Renal cortex interstitium (tissue), 11 donors: ENCODE data around the gene ANKRD63. TPM values are rescaled to one million over a fixed set of nuclear protein-coding genes. Genes with fewer than 3 reads are reported as not detected.

ENCODE experiments used
- DNase-seq, 11 donors: peaks; one replicate each; pipeline ENCODE4 v3.0.0-alpha.2; 2013; ENCODE audit warnings: low read depth in 9 of 11, low spot score in 4 of 11; ENCODE audit errors: extremely low read depth in 1 of 11
- polyA plus RNA-seq, 3 donors: library from polyadenylated mRNA; unstranded; fragments of 120-200 nt; gene quantifications; one replicate each; pipeline ENCODE4 v1.2.1, GENCODE V29; 2013; ENCODE audit not compliant: insufficient read length in 3 of 3

Gene ANKRD63
- polyA plus RNA-seq, 3 donors: 0.17 to 0.32 TPM; not detected in 1

DNA sequence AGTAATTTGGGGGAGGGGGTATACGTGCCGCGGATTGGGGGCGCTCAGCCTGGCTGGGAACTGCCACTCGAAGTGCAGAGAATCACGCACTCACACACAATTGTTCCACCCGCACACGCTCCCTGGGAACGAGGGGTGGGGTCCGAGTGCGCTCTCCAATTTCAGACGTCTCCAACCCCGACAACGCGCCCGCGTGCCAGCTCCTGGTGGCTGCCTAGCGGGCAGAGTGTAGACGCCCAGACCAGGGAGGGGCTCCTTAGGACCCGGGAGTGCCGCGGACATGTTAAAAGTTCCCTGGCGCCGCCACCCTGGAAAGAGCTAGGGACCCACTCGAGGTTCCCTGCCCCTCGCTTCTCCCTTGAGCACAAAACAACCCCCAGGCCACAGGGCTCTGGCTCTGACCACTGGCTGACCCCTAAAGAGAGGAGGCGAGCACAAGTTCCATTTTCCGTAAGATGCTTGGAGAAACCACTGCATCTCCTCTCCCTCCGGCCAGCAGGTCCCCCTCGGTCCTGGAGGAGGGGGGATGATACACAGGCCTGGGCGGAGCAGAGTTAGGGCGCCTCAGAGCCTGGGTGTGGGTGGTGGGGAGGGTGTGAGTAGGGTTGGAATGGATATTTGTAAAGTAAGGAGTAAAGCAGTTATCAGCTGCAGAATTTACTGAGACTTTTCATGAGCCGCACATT is 894 bp upstream of the ANKRD63 start:
- no peak for DNase-seq

DNA sequence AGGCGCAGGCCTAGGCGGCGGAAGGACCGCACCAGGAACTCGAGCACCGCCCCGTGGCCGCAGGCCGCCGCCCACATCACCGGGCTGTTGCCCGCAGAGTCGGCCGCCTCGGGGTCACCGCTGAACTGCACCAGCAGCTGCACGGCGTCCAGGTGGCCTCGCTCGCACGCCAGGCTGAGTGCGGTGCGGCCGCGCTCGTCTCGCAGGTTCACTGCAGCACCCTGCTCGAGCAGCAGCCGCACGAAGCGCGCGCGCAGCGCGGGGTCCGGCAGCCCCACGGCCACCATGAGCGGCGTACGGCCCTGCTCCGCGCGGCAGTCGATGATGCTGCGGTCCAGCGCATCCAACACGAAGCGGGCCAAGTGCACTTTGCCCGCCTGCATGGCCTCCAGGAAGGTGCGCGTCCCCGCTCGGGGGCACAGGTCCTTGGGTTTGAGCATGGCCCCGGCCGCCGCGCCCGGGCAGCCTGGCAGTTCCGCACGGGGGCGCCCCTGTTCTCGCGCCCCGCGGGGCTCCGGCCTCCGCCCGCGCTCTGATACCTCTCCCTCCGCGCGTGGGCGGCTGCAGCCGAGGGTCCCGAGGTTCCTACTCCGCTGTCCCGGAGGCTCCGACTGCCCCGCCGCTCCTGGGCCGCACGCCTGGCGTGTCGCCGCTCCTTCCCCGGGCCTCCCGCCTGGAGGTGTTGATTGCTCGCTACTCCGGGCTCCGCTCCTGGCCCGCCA is 556 bp downstream of the ANKRD63 start:
- DNase-seq: no peak

DNA sequence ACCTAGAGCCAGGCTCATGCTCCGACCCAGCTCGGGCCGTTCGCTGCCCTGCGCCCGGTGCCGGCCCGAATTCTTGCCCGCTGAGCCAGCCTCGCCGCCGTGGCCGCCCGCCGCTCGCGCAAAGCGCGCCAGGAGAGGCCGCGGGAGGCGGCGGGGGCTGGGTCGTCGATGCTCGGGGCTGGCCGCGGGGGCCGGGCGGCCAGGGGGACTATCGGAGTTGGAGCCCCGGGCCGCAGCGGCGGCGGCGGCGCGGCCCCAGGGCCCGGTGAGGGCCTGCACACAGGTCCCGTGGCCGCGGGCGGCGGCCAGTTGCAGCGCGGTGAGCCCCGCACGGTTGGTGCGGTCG is 1.1 kb downstream of the ANKRD63 start:
- no peak for DNase-seq

DNA sequence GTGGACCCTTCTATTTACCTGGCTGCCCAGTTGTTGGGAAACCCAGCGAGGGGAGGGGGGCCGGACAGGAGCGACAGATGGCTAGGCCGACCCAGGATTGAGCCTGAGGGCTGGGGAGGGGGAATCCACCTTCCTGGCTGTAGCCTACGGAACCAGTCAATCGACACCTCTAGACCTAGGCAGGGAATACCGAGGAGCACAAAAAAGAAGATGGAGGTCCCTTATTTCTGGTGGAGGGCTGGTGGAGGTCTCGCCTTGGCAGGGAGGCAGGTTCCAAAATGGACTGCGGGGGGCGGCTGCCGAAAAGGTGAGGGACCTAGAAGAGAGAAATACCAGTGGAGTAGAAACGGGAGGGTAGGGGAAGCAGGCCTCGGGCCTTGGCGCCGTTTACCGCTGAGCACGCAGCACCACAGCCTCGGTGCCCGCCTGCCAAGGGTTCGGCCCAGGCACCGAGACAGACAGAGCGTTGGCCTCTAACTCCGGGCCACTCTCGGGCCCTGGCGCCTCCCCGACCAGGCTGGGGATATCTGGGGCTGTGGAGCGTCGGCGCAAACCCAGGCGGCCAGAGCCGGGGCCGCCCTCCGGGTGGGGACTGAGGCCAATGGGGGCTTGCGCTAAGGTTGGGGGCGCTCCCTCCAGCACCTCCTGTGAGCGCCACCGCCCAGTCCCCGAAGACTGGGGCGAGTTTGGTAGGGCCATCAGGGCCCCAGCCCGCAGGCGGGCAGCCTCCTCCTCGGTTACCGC is 1.6 kb downstream of the ANKRD63 start:
- DNase-seq: no peak

DNA sequence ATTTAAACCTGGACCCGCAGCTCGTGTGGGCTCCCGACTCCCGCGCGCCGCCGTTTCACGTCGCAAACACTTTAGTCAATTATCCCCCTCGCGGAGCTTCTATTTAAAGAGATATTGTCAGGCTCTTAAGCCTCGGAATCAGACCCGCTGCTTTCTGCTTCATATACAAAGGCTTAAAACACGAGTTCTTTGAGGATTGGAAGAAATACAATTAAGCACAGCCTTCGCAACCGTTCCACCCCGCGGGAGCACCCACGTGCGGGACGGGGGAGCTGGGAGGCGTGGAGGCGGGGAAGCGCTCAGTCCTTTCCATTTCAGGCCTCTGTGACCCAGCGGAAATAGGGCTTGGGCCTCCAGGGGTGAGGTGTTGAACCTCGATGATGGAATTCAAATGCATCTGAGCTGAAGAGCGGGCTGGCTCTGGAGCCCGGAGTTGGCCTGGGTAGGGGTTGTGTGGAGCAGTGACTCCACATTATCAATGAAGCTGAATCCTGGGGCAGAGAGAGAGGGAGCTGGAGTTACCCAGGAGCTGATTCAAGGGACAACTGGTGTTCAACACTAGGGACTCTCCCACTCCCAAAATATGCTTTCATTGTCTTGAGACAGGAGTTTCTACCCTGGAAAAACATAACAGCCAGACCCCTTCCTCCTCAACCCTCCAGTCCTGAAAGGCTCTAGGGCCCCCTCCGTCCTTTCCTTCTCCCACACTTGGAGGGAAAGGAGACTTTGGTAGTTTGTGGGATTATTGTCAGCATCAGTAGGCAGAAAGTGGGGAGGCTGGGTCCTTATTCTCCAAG is 2.4 kb downstream of the ANKRD63 start:
- DNase-seq: no peak

DNA sequence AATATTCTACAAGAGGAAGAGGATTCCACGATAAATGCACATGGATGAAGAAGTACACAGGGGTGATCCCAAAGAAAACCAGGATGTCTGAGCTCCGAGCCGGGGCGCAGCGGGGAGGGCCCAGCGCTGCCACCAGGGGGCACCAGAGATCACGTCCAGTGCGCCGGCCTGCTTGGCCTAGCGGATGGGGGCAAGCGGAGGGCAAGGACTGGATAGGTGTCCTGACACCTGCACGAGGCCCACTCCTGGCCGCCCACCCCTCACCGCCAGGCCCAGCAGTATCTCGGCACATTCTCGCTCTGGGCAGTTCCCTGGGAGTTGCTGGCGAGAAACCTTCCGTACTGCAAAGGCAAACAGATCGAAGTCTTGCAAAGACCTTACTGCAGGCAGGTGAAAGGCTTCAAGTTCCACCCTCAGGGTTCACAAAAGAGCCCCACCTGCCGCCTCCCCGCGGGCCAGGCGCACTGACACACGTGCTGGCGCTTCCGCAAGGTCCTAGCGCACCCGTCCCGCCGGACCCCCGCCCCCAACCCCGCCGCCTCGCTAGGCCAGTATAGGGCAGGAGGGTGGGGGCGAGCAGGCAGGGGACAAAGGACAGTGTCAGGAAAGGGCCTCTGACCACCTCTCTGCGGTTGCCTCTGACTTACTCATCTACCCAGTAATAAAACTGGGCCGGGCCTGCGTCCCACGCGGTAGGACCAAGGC is 3.3 kb downstream of the ANKRD63 start:
- peak in 2 of 11 donors; percentile 49 to 59 for DNase-seq

DNA sequence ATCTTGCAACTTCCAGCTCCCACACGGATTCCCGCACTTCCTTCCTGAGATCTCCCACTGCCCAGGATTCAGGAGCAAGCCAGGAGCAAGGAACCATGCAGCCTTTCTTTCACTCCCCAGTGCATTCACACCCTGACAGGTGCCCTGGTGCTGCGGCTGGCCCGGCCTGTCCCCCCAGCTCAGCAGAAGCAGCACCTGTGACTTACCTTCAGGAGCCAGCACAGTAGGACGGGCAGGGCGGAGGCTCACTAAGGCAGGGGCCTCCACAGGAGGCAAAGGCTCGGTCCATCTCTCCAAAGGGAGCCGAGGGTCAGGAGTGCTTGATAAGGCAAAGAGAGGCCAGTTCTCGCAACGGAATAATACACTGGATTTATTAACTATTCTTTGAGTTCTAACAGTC is 4.8 kb downstream of the ANKRD63 start:
- no peak for DNase-seq

DNA sequence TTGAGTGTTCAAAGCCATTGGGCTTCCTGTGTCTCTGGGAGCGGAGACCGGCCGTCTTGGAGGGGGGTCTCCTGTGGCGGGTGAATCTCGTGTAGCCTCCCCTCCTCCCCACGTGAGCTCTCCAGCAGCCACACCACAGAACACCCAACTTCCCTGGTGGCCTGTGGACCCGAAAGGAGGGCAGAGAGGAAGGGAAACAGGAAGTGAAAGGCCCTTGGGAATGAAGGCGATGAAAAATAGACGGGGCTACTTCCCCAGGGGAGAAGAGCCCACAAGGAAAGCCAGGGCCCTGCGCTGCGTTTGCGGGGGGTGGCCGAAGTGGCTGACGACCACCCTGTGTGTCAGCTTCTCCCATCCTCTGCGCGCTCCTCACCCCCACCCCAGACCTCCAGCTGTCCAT is 5.4 kb downstream of the ANKRD63 start:
- no peak for DNase-seq

DNA sequence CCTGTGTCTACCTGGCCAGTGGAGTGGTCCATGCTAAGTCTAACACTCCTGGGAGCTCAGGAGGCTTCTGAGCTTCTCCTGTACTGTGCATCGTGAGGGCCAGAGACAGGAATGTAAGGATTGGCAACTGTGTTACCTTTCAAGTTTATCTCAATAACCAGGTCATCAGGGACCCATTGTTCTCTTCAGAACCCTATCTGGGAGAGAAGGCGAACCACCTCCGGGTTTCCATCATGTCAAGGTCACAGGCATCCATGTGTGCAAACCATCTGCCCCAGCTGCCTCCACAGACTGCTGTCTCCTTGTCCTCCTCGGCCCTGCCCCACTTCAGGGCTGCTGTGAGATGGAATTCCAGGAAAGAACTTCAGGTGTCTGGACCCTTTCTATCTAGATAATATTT is 5.9 kb downstream of the ANKRD63 start:
- no peak for DNase-seq

DNA sequence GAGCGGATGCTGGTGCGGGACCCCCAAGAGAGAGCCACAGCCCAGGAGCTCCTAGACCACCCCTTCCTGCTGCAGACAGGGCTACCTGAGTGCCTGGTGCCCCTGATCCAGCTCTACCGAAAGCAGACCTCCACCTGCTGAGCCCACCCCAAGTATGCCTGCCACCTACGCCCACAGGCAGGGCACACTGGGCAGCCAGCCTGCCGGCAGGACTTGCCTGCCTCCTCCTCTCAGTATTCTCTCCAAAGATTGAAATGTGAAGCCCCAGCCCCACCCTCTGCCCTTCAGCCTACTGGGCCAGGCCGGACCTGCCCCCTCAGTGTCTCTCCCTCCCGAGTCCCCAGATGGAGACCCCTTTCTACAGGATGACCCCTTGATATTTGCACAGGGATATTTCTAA is 6.9 kb downstream of the ANKRD63 start:
- DNase-seq: no peak

DNA sequence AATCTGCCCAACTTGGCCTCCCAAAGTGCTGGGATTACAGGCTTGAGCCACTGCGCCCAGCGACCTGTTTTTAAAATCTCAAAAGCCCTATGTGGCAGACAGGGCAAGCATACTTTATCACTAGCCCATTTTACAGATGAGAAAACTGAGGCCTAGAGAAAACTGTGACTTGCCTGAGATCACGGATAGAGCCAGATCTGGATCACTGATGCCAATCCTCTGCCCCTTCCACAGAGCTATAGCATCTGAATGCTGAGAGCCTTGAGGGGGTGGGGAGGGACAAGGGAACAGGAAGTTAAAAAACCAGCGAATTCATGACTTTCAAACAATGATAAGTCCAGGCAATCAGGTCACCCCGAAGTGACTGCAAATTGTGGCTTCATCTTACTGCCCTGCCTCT is 7.3 kb downstream of the ANKRD63 start:
- DNase-seq: no peak

DNA sequence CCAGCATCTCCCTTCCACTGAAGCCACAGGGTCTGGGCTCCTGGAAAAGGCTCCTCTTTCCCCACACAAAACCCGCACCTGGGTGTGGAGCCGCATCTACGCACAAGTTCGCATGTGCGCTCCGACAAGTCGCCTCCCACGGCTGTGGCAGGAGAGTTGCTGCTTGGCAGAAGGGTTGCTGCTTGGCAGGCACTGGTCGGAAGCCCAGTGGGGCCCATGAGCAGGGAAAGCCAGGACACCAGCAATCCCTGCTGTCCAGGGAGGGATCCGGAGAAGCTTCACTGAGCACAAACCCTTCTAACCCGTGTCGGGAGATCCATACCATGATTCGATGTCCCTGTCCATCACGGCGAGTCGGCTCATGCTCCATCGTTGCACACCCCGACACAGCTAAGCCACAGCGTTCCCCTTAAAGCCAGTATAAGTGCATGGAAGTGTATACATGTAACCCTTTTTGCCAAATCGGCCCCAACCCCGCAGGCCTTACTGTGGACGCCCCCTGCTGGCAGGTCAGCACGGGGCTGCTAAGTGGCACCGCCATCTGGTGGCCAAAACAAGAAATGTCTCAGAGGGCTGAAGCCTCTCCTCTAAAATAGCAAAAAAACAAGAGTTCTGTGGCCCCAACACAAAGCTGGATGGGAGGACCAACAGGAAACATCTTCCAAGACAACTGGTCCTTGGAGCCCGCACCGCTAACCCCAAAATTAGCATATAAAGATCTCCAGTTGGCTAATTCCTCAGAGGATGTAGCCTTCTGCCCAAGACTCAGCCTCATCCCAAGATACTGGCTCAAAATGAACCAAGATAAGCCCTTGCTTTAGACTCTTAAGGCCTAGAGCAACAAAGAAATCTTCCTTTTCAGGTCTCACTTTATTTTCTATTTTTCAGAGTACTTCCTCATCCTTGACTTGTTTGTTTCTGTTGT is 8.3 kb downstream of the ANKRD63 start:
- DNase-seq: no peak

DNA sequence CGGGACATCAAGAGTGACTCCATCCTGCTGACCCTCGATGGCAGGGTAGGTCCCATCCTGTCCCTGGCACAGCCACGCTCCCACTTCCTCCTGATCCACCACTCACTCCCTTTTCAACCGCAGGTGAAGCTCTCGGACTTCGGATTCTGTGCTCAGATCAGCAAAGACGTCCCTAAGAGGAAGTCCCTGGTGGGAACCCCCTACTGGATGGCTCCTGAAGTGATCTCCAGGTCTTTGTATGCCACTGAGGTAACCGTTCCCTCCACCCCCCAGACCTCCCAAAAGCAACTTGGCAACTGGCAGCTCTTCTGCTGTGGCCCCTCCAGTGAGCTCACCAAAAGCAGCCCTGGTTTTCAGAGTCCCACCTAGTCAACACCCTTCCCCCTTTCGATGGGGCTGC is 9.4 kb downstream of the ANKRD63 start:
- no peak for DNase-seq

DNA sequence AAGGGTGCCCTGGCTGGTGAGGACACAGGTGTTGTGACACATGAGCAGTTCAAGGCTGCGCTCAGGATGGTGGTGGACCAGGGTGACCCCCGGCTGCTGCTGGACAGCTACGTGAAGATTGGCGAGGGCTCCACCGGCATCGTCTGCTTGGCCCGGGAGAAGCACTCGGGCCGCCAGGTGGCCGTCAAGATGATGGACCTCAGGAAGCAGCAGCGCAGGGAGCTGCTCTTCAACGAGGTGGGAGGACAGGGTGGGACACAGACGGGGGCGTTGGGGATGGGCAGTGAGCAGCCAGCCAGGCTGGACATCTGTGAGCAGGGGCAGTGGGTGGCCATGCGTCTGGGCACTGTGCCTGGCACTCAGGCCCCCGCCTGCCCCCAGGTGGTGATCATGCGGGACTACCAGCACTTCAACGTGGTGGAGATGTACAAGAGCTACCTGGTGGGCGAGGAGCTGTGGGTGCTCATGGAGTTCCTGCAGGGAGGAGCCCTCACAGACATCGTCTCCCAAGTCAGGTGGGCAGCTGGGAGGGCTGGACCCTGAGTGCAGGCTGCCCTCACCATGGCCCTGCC is 10.3 kb downstream of the ANKRD63 start:
- no peak for DNase-seq

DNA sequence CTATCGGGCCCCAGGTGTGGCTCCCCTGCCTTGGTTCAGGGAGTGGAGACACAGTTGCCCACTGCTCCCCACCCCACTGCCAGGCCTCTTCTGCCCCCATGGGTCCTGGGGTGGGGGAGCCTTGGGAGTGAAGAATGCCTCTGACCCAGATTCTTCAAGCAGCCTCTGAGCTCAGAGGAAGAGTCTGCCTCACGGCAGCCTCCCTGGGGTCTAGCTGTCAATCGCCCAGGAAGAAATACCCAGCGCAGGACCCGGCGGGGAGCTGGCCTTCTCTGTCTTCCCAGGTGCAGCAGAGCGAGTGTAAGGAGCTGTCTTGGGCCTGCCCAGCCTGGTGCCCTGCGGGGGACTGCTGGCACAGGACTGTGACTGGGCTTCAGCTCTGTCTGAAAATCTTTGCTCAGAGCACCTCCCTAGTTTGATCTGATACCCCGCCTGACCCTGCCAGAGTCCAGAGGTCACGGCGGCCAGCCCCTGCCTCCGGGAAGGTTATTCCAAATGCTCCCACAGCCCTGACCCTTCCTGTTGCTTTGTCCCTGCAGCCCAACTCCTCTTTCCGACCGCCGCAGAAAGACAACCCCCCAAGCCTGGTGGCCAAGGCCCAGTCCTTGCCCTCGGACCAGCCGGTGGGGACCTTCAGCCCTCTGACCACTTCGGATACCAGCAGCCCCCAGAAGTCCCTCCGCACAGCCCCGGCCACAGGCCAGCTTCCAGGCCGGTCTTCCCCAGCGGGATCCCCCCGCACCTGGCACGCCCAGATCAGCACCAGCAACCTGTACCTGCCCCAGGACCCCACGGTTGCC is 11.0 kb downstream of the ANKRD63 start:
- DNase-seq: no peak

DNA sequence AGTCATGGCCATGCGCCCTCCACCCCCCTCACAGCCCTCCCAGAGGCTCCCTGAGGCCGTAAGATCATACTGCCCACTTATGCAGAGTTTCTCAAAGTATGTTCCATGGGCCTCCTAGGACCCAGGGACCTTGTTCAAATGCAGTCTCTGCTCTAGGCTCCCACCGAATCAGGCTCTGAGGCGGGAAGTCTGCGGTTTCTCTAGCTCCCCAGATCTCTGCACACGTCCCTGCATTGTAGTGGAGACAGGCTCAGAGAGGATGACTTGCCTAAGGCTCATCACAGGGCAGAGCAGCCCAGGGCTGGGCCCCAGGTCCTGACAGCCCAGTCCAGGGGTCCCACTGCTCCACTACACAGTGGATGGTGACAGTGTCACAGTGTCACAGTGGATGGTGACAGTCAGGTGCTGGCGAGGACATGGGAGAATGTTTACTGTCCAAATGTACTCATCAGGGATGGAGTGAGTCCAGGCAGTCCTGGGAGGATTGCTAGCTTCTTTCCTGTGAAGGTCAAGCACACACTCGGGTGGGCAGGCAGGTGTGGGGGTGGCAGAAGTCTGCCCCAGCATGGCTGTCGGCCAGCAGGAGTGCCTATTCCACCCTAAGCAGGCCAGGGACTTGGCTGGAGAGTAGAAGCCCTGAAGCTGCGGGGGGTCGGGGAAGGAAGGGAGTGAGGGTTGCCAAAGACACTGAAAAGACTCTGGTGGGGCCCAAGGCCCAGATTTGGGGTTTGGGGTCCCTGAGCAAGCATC is 12.4 kb downstream of the ANKRD63 start:
- DNase-seq: no peak
